Muscle of back (tissue), 13 donors: ENCODE data around the gene CREB5. TPM values are rescaled to one million over a fixed set of nuclear protein-coding genes. Genes with fewer than 3 reads are reported as not detected.
"Not testable (repeated sequence)": the region's sequence is repeated elsewhere in the genome, so short reads cannot be mapped to it uniquely, and the experiment has no call there.

Source experiments
- DNase-seq, 3 donors: peaks; one replicate each; pipeline versions ENCODE4 v3.0.0 to v3.0.0-alpha.2; 2013
- long read RNA-seq, 9 donors: transcript quantifications; one replicate each; lab custom pipeline, GENCODE V29; 2026
- polyA plus RNA-seq, 10 donors: library from polyadenylated mRNA; unstranded; fragments of 120-200 nt; gene quantifications; one replicate each; pipeline ENCODE4 v1.2.1, GENCODE V29; 2013; ENCODE audit not compliant: insufficient read length in 10 of 10

The CREB5 gene
- 10 to 100 TPM; 23.7 to 41.3 (median 31.9) TPM for polyA plus RNA-seq
- long read RNA-seq, donor 1, transcript CREB5-212 (2 exons, 603 nt), result major isoform, 9 of 12 reads
- long read RNA-seq, donor 1, partial matches to known transcripts, result 0 of 12 reads
- long read RNA-seq, donor 1, other reads (novel, unspliced or antisense), result 0 of 12 reads
- long read RNA-seq, donor 2, partial matches to known transcripts, result 0 of 6 reads
- long read RNA-seq, donor 2, other reads (novel, unspliced or antisense), result 0 of 6 reads
- long read RNA-seq, donor 3, result 0 reads
- long read RNA-seq, donor 4, transcript CREB5-212 (2 exons, 603 nt), result major isoform, 5 of 8 reads
- long read RNA-seq, donor 4, partial matches to known transcripts, result 0 of 8 reads
- long read RNA-seq, donor 4, other reads (novel, unspliced or antisense), result 0 of 8 reads
- long read RNA-seq, donor 5, partial matches to known transcripts, result 7 of 15 reads
- long read RNA-seq, donor 5, other reads (novel, unspliced or antisense), result 0 of 15 reads
- long read RNA-seq, donor 6, partial matches to known transcripts, result 0 of 6 reads
- long read RNA-seq, donor 6, other reads (novel, unspliced or antisense), result 0 of 6 reads
- long read RNA-seq, donor 7, partial matches to known transcripts, result 0 of 3 reads
- long read RNA-seq, donor 7, other reads (novel, unspliced or antisense), result 0 of 3 reads
- long read RNA-seq, donor 8, partial matches to known transcripts, result 0 of 3 reads
- long read RNA-seq, donor 8, other reads (novel, unspliced or antisense), result 0 of 3 reads
- long read RNA-seq, donor 9, result 0 reads

- DNase-seq, result peak in 2 of 3 donors; percentile 63 to 84
Observed at GRCh38 chr7:28411876-28412662, at the start of gene CREB5. Gene CREB5 (plus strand): TSS chr7:28412518. CDS start chr7:28412915, 397 bp downstream.

- DNase-seq, result no peak
Observed at GRCh38 chr7:28362812-28363211, 49.5 kb upstream of the CREB5 start.

- DNase-seq, result no peak
Observed at GRCh38 chr7:28364082-28364481, 48.2 kb upstream of the CREB5 start.

GRCh38 chr7:28369523-28369922 is 42.8 kb upstream of the CREB5 start:
- no peak for DNase-seq

- no peak for DNase-seq
Observed at GRCh38 chr7:28371846-28372245, 40.5 kb upstream of the CREB5 start.

DNA sequence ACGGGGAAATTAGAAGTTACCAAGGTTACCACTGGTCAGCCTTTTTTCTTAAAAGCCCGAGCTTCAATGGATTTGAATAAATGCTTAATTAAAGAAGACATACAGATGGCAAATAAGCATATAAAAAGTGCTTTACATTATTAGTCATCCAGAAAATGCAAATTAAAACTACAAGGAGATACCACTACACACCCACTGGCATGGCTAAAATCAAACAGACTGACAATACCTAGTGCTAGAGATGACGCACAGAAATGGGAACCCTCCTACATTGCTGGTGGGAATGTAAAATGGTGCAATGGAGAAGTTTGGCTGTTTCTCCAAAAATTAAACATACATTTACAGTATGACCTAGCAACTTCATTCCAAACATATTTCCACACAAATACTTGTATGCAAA is 38.3 kb upstream of the CREB5 start:
- no peak for DNase-seq

DNA sequence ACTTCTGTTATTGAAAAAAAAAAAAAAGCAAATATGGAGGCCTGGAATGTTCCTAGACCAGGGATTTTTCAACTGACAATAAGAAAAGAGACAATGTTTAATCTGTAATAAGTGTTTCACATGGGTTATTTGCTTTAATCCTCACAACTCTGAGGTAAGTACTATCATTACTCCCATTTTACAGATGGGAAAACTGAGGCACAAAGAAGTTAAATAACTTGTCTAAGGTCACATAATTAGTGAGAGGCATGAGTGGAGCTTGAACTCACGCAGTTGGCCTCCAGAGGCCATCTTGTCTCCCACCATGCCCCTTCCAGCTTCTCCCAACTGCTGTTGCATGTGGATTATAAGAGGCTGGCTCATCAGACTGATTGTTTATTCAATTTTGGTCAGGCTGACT is 36.6 kb upstream of the CREB5 start:
- DNase-seq, result no peak

GRCh38 chr7:28376634-28377033 is 35.7 kb upstream of the CREB5 start:
- no peak for DNase-seq

DNA sequence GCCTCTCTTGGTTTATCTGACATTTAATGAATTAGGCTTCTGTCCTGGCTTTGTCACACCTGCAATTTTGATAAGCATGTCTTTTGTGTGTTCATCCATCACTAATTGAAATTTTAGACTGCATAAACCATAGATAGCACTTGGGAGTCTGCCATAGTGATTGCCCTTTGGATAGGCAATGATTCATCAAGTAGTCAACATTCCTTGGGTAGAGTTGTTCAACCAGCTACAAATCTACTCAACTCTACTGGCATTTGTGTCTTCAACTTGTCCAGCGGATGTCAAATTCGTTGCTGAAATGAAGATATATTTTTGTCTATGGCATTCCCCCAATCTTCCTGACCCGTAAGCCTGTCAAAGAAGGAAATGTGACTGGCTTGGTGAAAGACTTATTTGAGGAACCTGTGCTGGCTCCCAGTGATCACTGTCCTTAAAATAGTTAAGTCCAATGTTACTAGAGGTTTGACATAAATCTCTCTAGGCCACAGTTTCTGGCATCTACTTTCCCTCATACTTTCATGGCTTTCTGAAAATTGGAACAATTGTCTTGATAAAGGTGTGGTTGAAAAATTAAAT is 33.7 kb upstream of the CREB5 start:
- no peak for DNase-seq

- DNase-seq, result no peak
Observed at GRCh38 chr7:28381466-28381865, 30.9 kb upstream of the CREB5 start.

GRCh38 chr7:28382144-28382543 is 30.2 kb upstream of the CREB5 start:
- no peak for DNase-seq

GRCh38 chr7:28383975-28384374 is 28.3 kb upstream of the CREB5 start:
- no peak for DNase-seq

DNA sequence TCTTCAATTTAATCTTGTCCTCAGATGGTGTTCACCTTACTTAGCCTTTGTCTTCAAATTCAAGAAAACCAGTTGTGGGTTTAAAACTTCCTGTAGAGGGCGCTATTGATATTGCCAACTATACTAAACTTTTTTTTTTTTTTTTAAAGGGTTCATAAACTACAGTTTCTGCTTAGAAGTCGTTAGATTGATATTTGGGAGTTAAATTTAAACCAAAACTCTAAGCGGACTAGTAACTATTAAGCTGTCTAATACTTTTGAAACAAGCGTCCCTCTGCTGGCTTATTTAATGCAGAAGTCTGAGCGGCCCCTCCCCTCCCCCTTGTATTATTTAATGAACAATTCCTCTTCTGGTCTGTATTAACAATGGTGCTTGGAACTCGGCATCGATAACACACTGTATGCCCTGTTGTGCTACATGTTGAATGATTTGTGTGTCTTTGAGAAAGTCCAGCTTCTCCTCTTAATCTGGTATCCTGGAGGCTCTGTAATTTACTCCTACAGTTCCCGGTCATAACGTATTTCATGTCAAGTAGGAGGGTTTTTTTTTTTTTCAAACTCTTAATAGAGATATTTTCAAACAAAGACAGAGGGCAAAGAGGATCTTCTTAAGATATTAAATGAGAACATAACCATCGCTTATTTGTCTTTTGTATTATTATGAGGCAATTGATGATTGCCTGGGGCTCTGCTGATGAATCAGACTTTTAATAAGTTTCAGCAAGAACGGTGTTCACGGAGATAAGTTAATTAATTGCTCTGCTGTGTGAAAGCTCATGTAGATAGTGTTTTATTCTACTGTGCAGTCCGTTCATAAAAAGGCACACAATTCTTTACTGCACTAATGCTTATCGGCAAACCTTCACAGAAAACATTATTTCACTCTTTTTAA is 22.6 kb upstream of the CREB5 start:
- DNase-seq, result peak; percentile 73 to 90 (median 79)

DNA sequence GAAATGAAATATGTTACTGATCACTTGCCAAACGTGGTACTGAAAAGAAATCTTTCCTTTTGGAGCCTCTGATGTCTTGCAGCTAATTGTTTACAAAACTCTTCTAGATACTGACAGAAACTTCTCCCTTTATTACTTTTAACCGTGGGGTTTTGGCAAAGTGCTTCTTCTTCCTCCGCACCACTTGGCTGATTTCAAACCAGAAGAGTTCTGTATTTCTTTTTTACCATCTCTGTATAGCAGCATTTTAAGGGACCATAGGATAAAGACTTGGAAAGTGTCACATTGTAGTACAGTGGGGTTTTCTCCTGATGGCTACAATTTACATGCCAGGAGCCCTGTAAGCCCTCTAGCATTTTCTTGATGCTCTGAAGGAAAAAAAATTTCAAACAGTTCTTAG is 21.9 kb upstream of the CREB5 start:
- peak in 2 of 3 donors; percentile 50 to 77 for DNase-seq

- no peak for DNase-seq
Observed at GRCh38 chr7:28392289-28392688, 20.0 kb upstream of the CREB5 start.

DNA sequence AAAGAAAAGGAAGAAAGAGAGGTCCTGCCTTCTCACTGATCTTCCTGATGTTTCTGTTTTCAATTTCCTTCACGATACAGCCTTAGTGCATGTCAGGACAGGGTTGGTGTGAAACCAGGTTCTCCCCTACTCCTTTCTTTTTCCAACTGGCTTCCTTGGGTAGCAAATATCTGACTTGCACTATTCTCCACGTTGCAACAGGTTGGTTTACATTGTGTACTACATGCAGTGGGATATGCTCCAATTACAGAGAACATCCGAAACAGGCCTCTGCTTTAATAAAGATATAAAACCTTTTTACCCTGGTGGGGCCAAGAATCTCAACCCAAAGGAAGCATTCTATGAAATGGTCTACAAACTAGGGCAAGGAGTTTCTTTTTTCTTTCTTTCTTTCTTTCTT is 16.9 kb upstream of the CREB5 start:
- DNase-seq, result no peak

DNA sequence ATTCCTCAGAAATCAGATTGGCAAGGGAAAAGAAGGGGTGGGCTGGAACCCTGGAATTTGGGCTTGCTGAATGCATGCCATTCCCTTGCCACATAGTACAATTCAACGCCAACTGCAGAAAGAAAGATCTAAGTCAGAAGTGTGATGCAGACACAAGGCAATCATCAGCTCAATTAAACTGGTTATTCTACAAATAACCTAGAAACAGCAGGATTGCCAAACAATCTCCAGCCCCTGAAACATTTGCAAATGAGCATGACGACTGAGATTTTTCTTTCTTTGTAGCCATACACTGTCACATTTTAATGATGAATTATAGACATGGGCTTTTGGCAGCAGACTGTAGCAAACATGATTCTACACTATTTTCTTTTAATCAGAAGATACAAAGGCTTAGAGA is 16.5 kb upstream of the CREB5 start:
- no peak for DNase-seq

GRCh38 chr7:28397141-28397540 is 15.2 kb upstream of the CREB5 start:
- DNase-seq, result no peak

DNA sequence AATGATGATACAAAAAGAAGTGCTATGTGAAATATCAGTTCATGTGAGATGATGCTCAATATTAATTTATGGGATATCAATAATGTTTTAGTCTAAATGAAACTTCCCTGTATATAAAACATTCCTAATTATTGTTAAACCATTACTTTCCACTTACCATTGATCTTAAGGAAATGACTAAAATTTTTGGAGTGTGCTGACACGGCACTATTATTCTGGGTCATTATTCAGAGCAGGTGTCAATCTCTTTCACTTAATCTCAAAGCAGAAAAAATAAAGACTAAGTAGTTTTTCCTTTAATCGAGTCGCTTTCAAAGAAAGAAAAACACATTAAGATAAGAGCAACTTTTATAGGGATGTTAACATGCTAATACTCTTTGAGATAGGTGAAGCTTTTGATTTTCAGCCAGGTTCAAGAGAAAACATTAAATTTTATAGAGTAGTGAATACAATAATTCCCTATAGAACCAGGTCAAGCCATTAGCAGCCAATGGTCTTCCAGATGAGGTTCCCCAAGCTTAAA is 11.4 kb upstream of the CREB5 start:
- DNase-seq, result no peak

DNA sequence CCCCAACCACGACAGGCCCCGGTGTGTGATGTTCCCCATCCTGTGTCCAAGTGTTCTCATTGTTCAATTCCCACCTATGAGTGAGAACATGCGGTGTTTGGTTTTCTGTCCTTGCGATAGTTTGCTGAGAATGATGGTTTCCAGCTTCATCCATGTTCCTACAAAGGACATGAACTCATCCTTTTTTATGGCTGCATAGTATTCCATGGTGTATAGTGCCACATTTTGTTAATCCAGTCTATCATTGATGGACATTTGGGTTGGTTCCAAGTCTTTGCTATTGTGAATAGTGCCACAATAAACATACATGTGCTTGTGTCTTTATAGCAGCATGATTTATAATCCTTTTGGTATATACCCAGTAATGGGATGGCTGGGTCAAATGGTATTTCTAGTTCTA is 10.8 kb upstream of the CREB5 start:
- DNase-seq, result not testable (repeated sequence)

- DNase-seq, result peak; percentile 27 to 92 (median 59)
Observed at GRCh38 chr7:28405662-28406061, 6.7 kb upstream of the CREB5 start.
